NT2/D1 (cell line): ENCODE measurements around the gene FAM13A.

Experiments used
- SUZ12 ChIP-seq: IDR thresholded peaks from 2 replicates; pipeline ENCODE4 v1.6.1; 2011; ENCODE audit not compliant: insufficient read length, insufficient read depth; ENCODE audit errors: extremely low read depth
- YY1 ChIP-seq: IDR thresholded peaks from 2 replicates; pipeline ENCODE4 v1.6.1; 2011; ENCODE audit not compliant: insufficient read length, insufficient read depth

DNA sequence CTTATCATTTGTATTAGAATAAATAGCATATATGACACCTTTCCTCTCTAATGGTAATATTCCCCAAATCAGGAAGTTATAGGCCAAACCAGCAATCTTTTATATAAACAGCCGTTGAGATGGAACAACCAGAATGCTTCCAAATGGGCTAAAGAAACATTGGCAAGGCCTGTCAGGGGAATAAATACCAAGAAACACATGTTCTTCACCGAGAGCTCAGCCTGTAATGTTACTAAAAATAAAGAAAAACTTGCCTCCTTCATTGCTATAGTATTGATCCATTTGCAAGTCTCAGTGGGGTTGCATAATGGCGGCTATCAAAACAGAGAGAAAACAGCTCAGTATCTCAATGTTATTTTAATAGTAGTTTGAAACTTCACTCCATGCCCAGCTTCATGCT lies 104.9 kb downstream of the FAM13A start:
- TF ChIP-seq SUZ12, result no peak
- TF ChIP-seq YY1, result no peak
